CD4-positive, alpha-beta T cell treated with Interferon alpha-2 for 1 hour (primary cell): ENCODE data around the gene ITIH6.
A peak's percentile ranks its signal among the peaks of the same experiment; 100 is the strongest.
"Not testable (repeated sequence)": the region's sequence is repeated elsewhere in the genome, so short reads cannot be mapped to it uniquely, and the experiment has no call there.

ENCODE experiments used
- DNase-seq, 2 donors: peaks; one replicate each; pipeline ENCODE4 v3.0.0-alpha.2; 2020 to 2022

The ITIH6 gene, protein sequence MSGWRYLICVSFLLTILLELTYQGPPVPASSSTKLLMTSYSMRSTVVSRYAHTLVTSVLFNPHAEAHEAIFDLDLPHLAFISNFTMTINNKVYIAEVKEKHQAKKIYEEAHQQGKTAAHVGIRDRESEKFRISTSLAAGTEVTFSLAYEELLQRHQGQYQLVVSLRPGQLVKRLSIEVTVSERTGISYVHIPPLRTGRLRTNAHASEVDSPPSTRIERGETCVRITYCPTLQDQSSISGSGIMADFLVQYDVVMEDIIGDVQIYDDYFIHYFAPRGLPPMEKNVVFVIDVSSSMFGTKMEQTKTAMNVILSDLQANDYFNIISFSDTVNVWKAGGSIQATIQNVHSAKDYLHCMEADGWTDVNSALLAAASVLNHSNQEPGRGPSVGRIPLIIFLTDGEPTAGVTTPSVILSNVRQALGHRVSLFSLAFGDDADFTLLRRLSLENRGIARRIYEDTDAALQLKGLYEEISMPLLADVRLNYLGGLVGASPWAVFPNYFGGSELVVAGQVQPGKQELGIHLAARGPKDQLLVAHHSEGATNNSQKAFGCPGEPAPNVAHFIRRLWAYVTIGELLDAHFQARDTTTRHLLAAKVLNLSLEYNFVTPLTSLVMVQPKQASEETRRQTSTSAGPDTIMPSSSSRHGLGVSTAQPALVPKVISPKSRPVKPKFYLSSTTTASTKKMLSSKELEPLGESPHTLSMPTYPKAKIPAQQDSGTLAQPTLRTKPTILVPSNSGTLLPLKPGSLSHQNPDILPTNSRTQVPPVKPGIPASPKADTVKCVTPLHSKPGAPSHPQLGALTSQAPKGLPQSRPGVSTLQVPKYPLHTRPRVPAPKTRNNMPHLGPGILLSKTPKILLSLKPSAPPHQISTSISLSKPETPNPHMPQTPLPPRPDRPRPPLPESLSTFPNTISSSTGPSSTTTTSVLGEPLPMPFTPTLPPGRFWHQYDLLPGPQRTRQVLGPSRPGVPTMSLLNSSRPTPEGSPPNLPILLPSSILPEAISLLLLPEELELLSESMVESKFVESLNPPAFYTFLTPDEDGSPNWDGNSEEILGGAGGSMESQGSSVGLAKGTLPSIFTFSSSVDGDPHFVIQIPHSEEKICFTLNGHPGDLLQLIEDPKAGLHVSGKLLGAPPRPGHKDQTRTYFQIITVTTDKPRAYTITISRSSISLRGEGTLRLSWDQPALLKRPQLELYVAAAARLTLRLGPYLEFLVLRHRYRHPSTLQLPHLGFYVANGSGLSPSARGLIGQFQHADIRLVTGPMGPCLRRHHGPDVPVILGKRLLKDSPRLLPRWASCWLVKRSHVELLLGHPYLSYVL

GRCh38 chrX:54798137-54798536 is at the start of gene ITIH6:
TSS of gene ITIH6 (minus strand) at chrX:54798255. CDS start at chrX:54798210, 45 bp downstream.
- DNase-seq, result no peak

GRCh38 chrX:54847700-54848099 is 49.6 kb upstream of the ITIH6 start:
- not testable (repeated sequence) for DNase-seq

GRCh38 chrX:54843050-54843449 is 45.0 kb upstream of the ITIH6 start:
- no peak for DNase-seq

DNA sequence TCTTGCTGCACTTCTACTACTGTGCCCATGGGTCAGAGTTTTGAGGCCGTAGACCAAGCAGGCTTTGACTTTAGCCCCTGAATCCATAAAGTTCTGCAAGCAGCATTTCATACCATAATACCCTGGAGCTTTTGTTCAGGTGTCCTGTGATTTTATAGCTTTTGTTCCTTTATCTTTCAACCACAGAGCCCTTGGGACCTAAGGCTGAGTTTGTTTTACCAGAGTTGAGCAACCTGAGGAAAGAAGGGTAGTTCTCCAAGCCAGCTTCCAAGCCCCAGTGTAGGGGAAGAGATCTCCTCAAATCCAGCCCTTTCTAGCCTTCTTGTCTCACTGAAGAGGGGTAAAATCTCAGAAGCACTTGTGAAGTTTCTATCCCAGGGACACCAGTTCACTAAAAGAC is 44.6 kb upstream of the ITIH6 start:
- DNase-seq, result no peak

GRCh38 chrX:54841184-54841874 is 43.3 kb upstream of the ITIH6 start:
- not testable (repeated sequence) for DNase-seq

GRCh38 chrX:54838583-54838982 is 40.5 kb upstream of the ITIH6 start:
- DNase-seq, result no peak

GRCh38 chrX:54826598-54826997 is 28.5 kb upstream of the ITIH6 start:
- no peak for DNase-seq

DNA sequence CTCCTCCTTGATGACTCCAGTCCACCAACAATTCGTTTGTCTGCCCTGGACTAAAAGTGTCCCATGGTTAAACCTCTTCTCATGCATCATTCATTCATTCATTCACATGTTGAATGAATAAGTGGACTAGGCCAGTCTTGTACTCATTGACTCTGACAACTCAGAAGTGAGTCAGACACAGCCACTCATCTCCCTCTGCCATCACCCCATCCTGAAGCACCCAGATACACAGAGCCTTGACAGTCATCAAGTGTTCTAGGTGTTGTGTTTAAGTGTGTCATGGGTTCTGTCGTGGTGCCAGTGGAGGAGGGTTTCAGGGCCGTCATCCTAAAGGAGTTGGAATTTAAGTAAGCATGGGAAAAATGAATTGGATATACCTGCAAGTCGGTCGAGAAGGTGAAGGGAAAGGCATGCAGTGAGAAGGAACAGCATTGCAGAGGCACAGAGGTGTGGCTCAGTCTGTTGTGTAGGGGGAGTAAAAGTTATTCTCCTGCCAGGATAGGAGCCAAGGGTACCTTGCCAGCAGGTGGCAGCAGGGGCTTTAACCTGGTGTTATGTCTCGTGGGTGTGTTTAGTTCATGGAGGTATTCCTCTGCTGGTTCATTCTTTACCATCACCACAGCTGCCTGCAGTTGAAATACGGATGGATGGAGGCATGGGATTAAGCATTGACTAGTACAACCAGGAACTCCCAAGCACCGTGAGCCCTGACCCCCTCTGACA is 27.8 kb upstream of the ITIH6 start:
- DNase-seq, result peak in 1 of 2 donors; percentile 26

DNA sequence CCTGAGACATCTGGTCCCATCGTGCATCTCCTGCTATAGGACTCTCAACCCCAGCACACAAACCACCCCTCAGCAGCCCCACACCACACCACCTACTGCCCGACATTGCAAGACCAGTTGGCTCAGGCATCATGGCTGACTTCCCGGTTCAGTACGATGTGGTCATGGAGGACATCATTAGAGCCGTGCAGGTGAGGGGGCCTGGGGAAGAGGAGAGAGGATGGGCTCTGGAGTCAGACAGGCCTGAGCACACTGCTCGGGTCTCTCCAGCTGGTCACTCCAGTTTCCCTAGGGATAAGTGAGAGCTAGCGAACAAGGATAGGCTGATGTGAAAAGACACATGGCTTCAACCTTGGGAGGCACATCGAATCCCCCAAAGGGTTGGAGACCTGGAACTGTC is 26.7 kb upstream of the ITIH6 start:
- DNase-seq, result no peak

GRCh38 chrX:54824195-54824594 is 26.1 kb upstream of the ITIH6 start:
- no peak for DNase-seq

DNA sequence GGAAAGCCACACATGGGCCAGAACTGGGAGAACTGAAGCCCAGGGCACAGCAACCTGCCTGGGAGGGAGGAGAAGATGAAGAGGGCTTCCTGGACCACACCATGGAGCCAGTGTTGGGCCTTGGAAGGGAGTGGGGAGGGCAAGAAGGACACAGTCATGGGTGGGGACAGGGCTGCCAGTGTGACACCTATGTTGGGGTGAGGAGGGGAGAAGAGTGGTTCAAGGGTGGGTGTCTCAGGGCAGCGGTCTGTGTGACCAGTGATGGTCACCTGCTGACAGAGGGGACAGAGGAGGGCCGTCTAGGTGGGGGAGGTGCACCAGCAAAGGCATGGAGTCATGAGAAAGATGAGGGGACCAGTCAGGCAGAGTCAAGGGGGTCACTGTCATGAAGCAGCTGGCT is 23.3 kb upstream of the ITIH6 start:
- DNase-seq, result no peak

GRCh38 chrX:54820737-54821136 is 22.7 kb upstream of the ITIH6 start:
- no peak for DNase-seq

GRCh38 chrX:54819201-54819600 is 21.1 kb upstream of the ITIH6 start:
- DNase-seq, result no peak

DNA sequence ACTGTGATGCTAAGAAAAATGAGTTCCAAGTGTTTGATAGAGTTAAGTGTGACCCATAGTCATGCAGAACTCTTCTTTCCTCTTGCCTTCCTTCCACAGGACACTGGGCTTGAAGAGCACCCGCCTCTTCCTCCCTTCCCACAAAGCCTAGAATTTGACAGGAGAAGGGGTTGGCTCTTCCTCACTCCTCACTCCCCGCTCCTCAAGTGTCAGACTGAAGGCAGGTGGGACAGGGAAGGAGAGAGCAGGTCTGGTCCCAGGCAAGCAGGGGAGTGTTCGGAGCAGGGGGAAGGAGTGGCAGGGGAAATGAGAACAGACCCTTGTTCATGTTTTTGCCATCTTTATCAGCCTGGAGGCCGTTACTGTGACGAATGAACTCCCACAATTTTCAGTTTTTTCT is 20.2 kb upstream of the ITIH6 start:
- DNase-seq, result no peak

- DNase-seq, result no peak
Observed at GRCh38 chrX:54817220-54817820, 19.3 kb upstream of the ITIH6 start.

GRCh38 chrX:54812306-54812705 is 14.3 kb upstream of the ITIH6 start:
- no peak for DNase-seq

GRCh38 chrX:54811301-54811885 is 13.3 kb upstream of the ITIH6 start:
- no peak for DNase-seq

- DNase-seq, result no peak
Observed at GRCh38 chrX:54810532-54810931, 12.5 kb upstream of the ITIH6 start.

GRCh38 chrX:54808605-54809483 is 10.8 kb upstream of the ITIH6 start:
- DNase-seq, result peak; percentile 94 to 95

- peak in 1 of 2 donors; percentile 15 for DNase-seq
Observed at GRCh38 chrX:54808109-54808604, 10.1 kb upstream of the ITIH6 start.
